Vagina (tissue), 2 donors: ENCODE data around the gene NRG3. TPM values are rescaled to one million over a fixed set of nuclear protein-coding genes. Genes with fewer than 3 reads are reported as not detected.

ENCODE experiments used
- DNase-seq, 2 donors: peaks; one replicate each; pipeline ENCODE4 v3.0.0-alpha.2; 2017; ENCODE audit errors: extremely low spot score in 2 of 2
- H3K27ac ChIP-seq: fragments of 200-600 bp; sonication (generic); one replicate; pipeline ENCODE4 v1.5.1; 2019
- H3K27me3 ChIP-seq: fragments of 200-600 bp; sonication (generic); one replicate; pipeline ENCODE4 v1.5.1; 2019
- H3K36me3 ChIP-seq, 2 donors: fragments of 200-600 bp; sonication (generic); one replicate each; pipeline ENCODE4 v1.5.1; 2017 to 2019
- H3K4me1 ChIP-seq: fragments of 200-600 bp; sonication (generic); one replicate; pipeline ENCODE4 v1.5.1; 2019
- H3K4me3 ChIP-seq, 2 donors: fragments of 200-600 bp; sonication (generic); 1 replicate in 1 of 2; 2 replicates in 1 of 2; pipeline ENCODE4 v1.5.1; 2016 to 2019
- H3K9me3 ChIP-seq: fragments of 200-600 bp; sonication (generic); one replicate; pipeline ENCODE4 v1.5.1; 2019
- CTCF ChIP-seq, 3 experiments: fragments of 450-650 bp in 2 of 3; fragments of 200-600 bp in 1 of 3; sonication (generic) in 1 of 3; IDR thresholded peaks; one replicate each; pipeline ENCODE4 v1.5.1; 2017 to 2019; ENCODE audit warnings: antibody characterized with exemption in 3 of 3, mild to moderate bottlenecking in 2 of 3, moderate library complexity in 2 of 3
- POLR2A ChIP-seq, 2 donors: fragments of 450-650 bp; IDR thresholded peaks; one replicate each; pipeline ENCODE4 v1.6.1; 2017; ENCODE audit warnings: antibody characterized with exemption in 2 of 2, mild to moderate bottlenecking in 2 of 2, moderate library complexity in 2 of 2
- POLR2AphosphoS5 ChIP-seq, 2 donors: sonication (generic); formaldehyde crosslinking; IDR thresholded peaks; one replicate each; pipeline ENCODE4 v1.9.0; 2017; ENCODE audit warnings: antibody characterized with exemption in 2 of 2, mild to moderate bottlenecking in 2 of 2, low read depth in 1 of 2; ENCODE audit not compliant: insufficient read depth in 1 of 2
- intact Hi-C: fragments of 100-400 bp; cut with DNase I; formaldehyde crosslinking; loops from one replicate; pipeline ENCODE4 v1.15.1; 2023
- total RNA-seq: library from RNA; depleted of rRNA; stranded (reverse); fragments of >200 nt; gene quantifications from one replicate; pipeline ENCODE4 v1.2.3, GENCODE V29; 2016

The NRG3 gene
- total RNA-seq, 1 donor from 2014 or later = not detected

GRCh38 chr10:82136103-82136502 lies 261.1 kb downstream of the NRG3 start:
- no peak overlapping the region for H3K27ac ChIP-seq
- H3K4me1 ChIP-seq = no peaks in the 10 kb centered on the region
- TF ChIP-seq POLR2A (IDR thresholded peaks at IDR 0.05) (no peak), CTCF (IDR thresholded peaks at IDR 0.05) (no peak), POLR2AphosphoS5 (IDR thresholded peaks at IDR 0.05; ENCODE audit: insufficient read depth in 1 of 2, low read depth in 1 of 2) (no peak)
- no peaks in the 10 kb centered on the region for H3K36me3 ChIP-seq
- no peaks in the 10 kb centered on the region for H3K9me3 ChIP-seq
- H3K27me3 ChIP-seq = no peaks in the 10 kb centered on the region
- intact Hi-C loops = no loop called here
- H3K4me3 ChIP-seq = no peak overlapping the region
- DNase-seq = no peak

GRCh38 chr10:82144153-82144552 lies 269.2 kb downstream of the NRG3 start:
- H3K4me3 ChIP-seq = no peak overlapping the region
- H3K27me3 ChIP-seq = no peaks in the 10 kb centered on the region
- no peak overlapping the region for H3K27ac ChIP-seq
- no peak for DNase-seq
- no peaks in the 10 kb centered on the region for H3K9me3 ChIP-seq
- TF ChIP-seq POLR2AphosphoS5 (IDR thresholded peaks at IDR 0.05; ENCODE audit: insufficient read depth in 1 of 2, low read depth in 1 of 2) (no peak), CTCF (IDR thresholded peaks at IDR 0.05) (no peak), POLR2A (IDR thresholded peaks at IDR 0.05) (no peak)
- no peaks in the 10 kb centered on the region for H3K4me1 ChIP-seq
- intact Hi-C loops = no loop called here
- no peaks in the 10 kb centered on the region for H3K36me3 ChIP-seq

GRCh38 chr10:82148764-82149163 lies 273.8 kb downstream of the NRG3 start:
- intact Hi-C loops = no loop called here
- Histone ChIP-seq H3K27me3 (no peaks in the 10 kb centered on the region), H3K27ac (no peak overlapping the region), H3K4me1 (no peaks in the 10 kb centered on the region), H3K36me3 (no peaks in the 10 kb centered on the region), H3K4me3 (no peak overlapping the region), H3K9me3 (no peaks in the 10 kb centered on the region)
- no peak for TF ChIP-seq POLR2A (IDR thresholded peaks at IDR 0.05)
- no peak for TF ChIP-seq CTCF (IDR thresholded peaks at IDR 0.05)
- no peak for TF ChIP-seq POLR2AphosphoS5 (IDR thresholded peaks at IDR 0.05; ENCODE audit: insufficient read depth in 1 of 2, low read depth in 1 of 2)
- DNase-seq = no peak

- H3K4me1 ChIP-seq = no peaks in the 10 kb centered on the region
- no peaks in the 10 kb centered on the region for H3K36me3 ChIP-seq
- intact Hi-C loops = no loop called here
- DNase-seq = no peak
- H3K27ac ChIP-seq = no peak overlapping the region
- no peaks in the 10 kb centered on the region for H3K9me3 ChIP-seq
- no peak overlapping the region for H3K4me3 ChIP-seq
- TF ChIP-seq POLR2AphosphoS5 (IDR thresholded peaks at IDR 0.05; ENCODE audit: insufficient read depth in 1 of 2, low read depth in 1 of 2) (no peak), CTCF (IDR thresholded peaks at IDR 0.05) (no peak), POLR2A (IDR thresholded peaks at IDR 0.05) (no peak)
- H3K27me3 ChIP-seq = no peaks in the 10 kb centered on the region
Measured at GRCh38 chr10:82149674-82150073, 274.7 kb downstream of the NRG3 start.

GRCh38 chr10:82150123-82150900 lies 275.3 kb downstream of the NRG3 start:
- TF ChIP-seq POLR2AphosphoS5 (IDR thresholded peaks at IDR 0.05; ENCODE audit: insufficient read depth in 1 of 2, low read depth in 1 of 2) (no peak), POLR2A (IDR thresholded peaks at IDR 0.05) (no peak), CTCF (IDR thresholded peaks at IDR 0.05) (no peak)
- H3K4me3 ChIP-seq = no peak overlapping the region
- no peaks in the 10 kb centered on the region for H3K36me3 ChIP-seq
- H3K27ac ChIP-seq = no peak overlapping the region
- intact Hi-C loops = no loop called here
- DNase-seq = no peak
- no peaks in the 10 kb centered on the region for H3K9me3 ChIP-seq
- H3K27me3 ChIP-seq = no peaks in the 10 kb centered on the region
- no peaks in the 10 kb centered on the region for H3K4me1 ChIP-seq
